Activated CD8-positive, alpha-beta T cell treated with anti-CD3 and anti-CD28 coated beads for 36 hours (primary cell): ENCODE data around the gene DENND4A. TPM values are rescaled to one million over a fixed set of nuclear protein-coding genes. Genes with fewer than 3 reads are reported as not detected.
"Not testable (repeated sequence)": the region's sequence is repeated elsewhere in the genome, so short reads cannot be mapped to it uniquely, and the experiment has no call there.

Experiments used
- ATAC-seq: fragments of 200-7000 bp; cut with Tn5 transposase; one replicate; pipeline ENCODE4 v1.10.0; 2021; ENCODE audit warnings: mild to moderate bottlenecking, moderate library complexity
- CTCF ChIA-PET: fragments of 350-600 bp; sonication (Branson Sonifier 250); formaldehyde crosslinking; loops from one replicate; lab custom pipeline; 2021; ENCODE audit warnings: antibody characterized with exemption; lab: Charles Lee
- POLR2A ChIA-PET: fragments of 350-600 bp; sonication (Branson Sonifier 250); formaldehyde crosslinking; loops from one replicate; lab custom pipeline; 2021; ENCODE audit warnings: antibody characterized with exemption; lab: Charles Lee
- DNase-seq: peaks from one replicate; pipeline ENCODE4 v3.0.0-alpha.2; 2020
- H3K27ac Mint-ChIP-seq: one replicate; pipeline ENCODE4 v1.8.0; 2021; ENCODE audit warnings: mild to moderate bottlenecking, mixed read lengths
- H3K27me3 Mint-ChIP-seq: one replicate; pipeline ENCODE4 v1.8.0; 2021; ENCODE audit warnings: mixed read lengths
- H3K36me3 Mint-ChIP-seq: one replicate; pipeline ENCODE4 v1.8.0; 2021; ENCODE audit warnings: low read depth, mixed read lengths
- H3K4me1 Mint-ChIP-seq: one replicate; pipeline ENCODE4 v1.8.0; 2021; ENCODE audit warnings: low read depth, mixed read lengths
- H3K4me3 Mint-ChIP-seq: one replicate; pipeline ENCODE4 v1.8.0; 2021; ENCODE audit warnings: mild to moderate bottlenecking, moderate library complexity, mixed read lengths
- H3K9me3 Mint-ChIP-seq: one replicate; pipeline ENCODE4 v1.8.0; 2021; ENCODE audit warnings: mixed read lengths
- CTCF ChIP-seq: fragments of 200-600 bp; IDR thresholded peaks from one replicate; pipeline ENCODE4 v1.8.0; 2022; ENCODE audit warnings: antibody characterized with exemption, mild to moderate bottlenecking
- intact Hi-C: fragments of 100-400 bp; cut with micrococcal nuclease; formaldehyde crosslinking; loops from one replicate; pipeline ENCODE4 v1.10.0; 2022
- total RNA-seq, 2 experiments: library from RNA; stranded (reverse); gene quantifications; one replicate each; pipeline ENCODE4 v1.2.3, GENCODE V29; 2021

Gene DENND4A
- total RNA-seq, 2 experiments from 2014 or later: 53.1 to 54.7 TPM

DNA sequence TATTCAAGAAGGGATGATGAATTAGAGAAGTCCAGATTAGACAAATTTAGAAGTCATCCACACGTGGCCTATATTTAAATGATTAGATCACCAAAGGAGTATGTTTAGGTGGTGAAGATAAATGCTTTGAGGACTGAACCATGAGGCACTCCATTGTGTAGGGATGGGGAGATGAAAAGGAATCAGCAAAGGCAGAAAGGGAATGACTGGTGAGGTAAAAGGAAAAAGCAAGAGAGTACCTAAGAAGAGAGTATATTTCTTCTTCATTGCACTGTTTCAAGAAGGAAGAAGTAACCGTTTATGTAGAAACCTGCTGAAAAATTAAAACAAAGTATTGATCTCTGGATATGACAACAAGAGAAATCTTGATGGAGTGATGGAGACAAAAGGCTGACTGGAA is 40.7 kb downstream of the DENND4A start:
- POLR2A ChIA-PET: no interaction called here
- Mint-ChIP-seq H3K36me3 (peaks cover 29% of the 10 kb centered on the region), H3K4me1 (peaks cover 16% of the 10 kb centered on the region), H3K4me3 (no peak overlapping the region), H3K27ac (peak overlapping the region; percentile 53), H3K27me3 (no peaks in the 10 kb centered on the region), H3K9me3 (no peaks in the 10 kb centered on the region)
- CTCF ChIA-PET: no interaction called here
- DNase-seq (no peak), ATAC-seq (no peak)
- no peak for TF ChIP-seq CTCF
- intact Hi-C loops: no loop called here

GRCh38 chr15:65747265-65747664 is 44.8 kb downstream of the DENND4A start:
- Mint-ChIP-seq H3K4me1 (peaks cover 21% of the 10 kb centered on the region), H3K27ac (no peak overlapping the region), H3K27me3 (no peaks in the 10 kb centered on the region), H3K4me3 (no peak overlapping the region), H3K9me3 (no peaks in the 10 kb centered on the region), H3K36me3 (peaks cover 18% of the 10 kb centered on the region)
- ATAC-seq: no peak
- ChIA-PET CTCF (interaction anchor here (0.6 to 2.0 kb wide), 3 partner anchors 30 to 89 kb away, joined by 3 to 5 read pairs (median 4); partner anchors contain the start of gene DENND4A), POLR2A (interaction anchor here (1.6 kb wide), 1 partner anchor 82 kb away, joined by 3 read pairs; no protein-coding TSS in a partner anchor)
- TF ChIP-seq CTCF: no peak
- DNase-seq: no peak
- intact Hi-C loops: no loop called here

DNA sequence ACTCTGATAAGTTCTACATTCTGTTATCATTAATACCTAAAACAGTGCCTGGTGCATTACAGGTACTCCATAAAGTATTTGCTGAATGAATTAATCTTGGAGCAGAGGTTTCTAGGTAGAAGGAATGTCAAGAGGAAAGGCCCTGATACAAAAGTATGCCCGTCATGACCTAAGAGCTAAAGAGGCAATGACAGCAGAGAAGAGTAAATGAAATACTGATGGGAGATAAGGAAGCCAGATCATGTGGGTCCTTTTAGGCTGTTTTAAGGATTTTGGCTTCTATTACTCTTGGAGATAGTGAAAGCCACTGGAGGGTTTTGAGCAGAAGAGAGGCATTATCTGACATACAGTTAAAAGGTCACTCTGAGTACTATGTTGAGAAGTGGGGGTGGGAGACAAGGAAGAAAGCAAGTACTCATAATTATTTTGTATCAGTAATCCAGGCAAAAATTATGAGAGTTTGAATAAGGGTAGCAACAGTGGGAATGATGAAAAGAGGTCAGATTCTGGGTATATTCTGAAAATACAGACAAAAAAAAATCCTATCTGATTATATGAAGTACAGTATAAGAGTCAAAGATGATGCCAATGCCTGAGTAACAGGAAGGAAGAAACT is 48.3 kb downstream of the DENND4A start:
- no peak for TF ChIP-seq CTCF
- POLR2A ChIA-PET: no interaction called here
- Mint-ChIP-seq H3K27me3 (no peaks in the 10 kb centered on the region), H3K4me1 (peaks cover 14% of the 10 kb centered on the region), H3K4me3 (no peak overlapping the region), H3K36me3 (peaks cover 18% of the 10 kb centered on the region), H3K27ac (no peak overlapping the region), H3K9me3 (no peaks in the 10 kb centered on the region)
- no peak for ATAC-seq
- intact Hi-C loops: no loop called here
- no peak for DNase-seq
- CTCF ChIA-PET: no interaction called here

- intact Hi-C loops: no loop called here
- ATAC-seq (no peak), DNase-seq (no peak)
- Mint-ChIP-seq H3K36me3 (peaks cover 34% of the 10 kb centered on the region), H3K4me3 (no peak overlapping the region), H3K4me1 (peaks cover 9% of the 10 kb centered on the region), H3K27ac (no peak overlapping the region), H3K9me3 (no peaks in the 10 kb centered on the region), H3K27me3 (no peaks in the 10 kb centered on the region)
- ChIA-PET CTCF (no interaction called here), POLR2A (no interaction called here)
- no peak for TF ChIP-seq CTCF
Observed at GRCh38 chr15:65740148-65740547, 51.9 kb downstream of the DENND4A start.

DNA sequence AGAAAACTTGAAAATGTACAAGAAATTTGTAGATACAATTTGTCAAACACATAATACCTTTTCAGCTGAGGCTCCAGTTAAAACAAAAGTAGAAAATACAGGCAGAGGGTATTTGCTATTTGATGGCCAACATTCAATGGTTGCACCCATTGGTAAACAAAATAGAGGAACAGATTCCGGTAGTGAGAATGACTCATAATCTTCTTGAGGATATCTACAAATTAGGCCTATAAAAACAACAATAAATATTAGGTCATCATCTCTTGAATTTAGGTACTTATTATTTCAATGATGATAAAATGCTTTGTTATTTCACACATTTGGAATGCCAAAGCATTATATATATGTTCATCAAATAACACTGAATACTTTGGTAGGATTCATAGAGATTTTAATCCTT is 53.4 kb downstream of the DENND4A start:
- Mint-ChIP-seq H3K4me1 (peaks cover 1% of the 10 kb centered on the region), H3K27ac (no peak overlapping the region), H3K4me3 (no peak overlapping the region), H3K9me3 (no peaks in the 10 kb centered on the region), H3K27me3 (no peaks in the 10 kb centered on the region), H3K36me3 (peaks cover 39% of the 10 kb centered on the region)
- ChIA-PET CTCF (interaction anchor here (0.7 to 1.1 kb wide), 3 partner anchors 25 to 1421 kb away, joined by 3 read pairs; no protein-coding TSS in a partner anchor), POLR2A (interaction anchor here (0.6 kb wide), 2 partner anchors 522 to 982 kb away, joined by 3 read pairs; no protein-coding TSS in a partner anchor)
- no peak for DNase-seq
- intact Hi-C loops: no loop called here
- no peak for ATAC-seq
- TF ChIP-seq CTCF: no peak

- CTCF ChIA-PET: interaction anchor here (1.2 kb wide), 1 partner anchor 15 kb away, joined by 3 read pairs; no protein-coding TSS in a partner anchor
- H3K27me3 Mint-ChIP-seq, ATAC-seq, POLR2A ChIA-PET, H3K4me1 Mint-ChIP-seq, H3K9me3 Mint-ChIP-seq, DNase-seq, H3K27ac Mint-ChIP-seq, intact Hi-C loops, H3K4me3 Mint-ChIP-seq: not testable (repeated sequence)
- peaks cover 44% of the 10 kb centered on the region for H3K36me3 Mint-ChIP-seq
Observed at GRCh38 chr15:65733599-65733998, 58.5 kb downstream of the DENND4A start.
